ENCODE measurements around the gene PSMD13. TPM values are rescaled to one million over a fixed set of nuclear protein-coding genes. Genes with fewer than 3 reads are reported as not detected.
A peak's percentile ranks its signal among the peaks of the same experiment; 100 is the strongest.

Gene PSMD13
- total RNA-seq, 1 donor from 2014 or later = 78.5 TPM

GRCh38 chr11:204587-205109, 32.1 kb upstream of the PSMD13 start:
- peak; percentile 8 for DNase-seq (ENCODE audit: low spot score)

GRCh38 chr11:205221-206001, 31.4 kb upstream of the PSMD13 start:
- peak; percentile 9 for DNase-seq (ENCODE audit: low spot score)

GRCh38 chr11:206002-206384, 30.8 kb upstream of the PSMD13 start:
- peak; percentile 8 for DNase-seq (ENCODE audit: low spot score)

GRCh38 chr11:206526-207207, 30.1 kb upstream of the PSMD13 start:
- DNase-seq (ENCODE audit: low spot score) = no peak

GRCh38 chr11:207208-207862, 29.4 kb upstream of the PSMD13 start, which contains the start of the genes BET1L and RIC8A:
Gene BET1L (minus strand): TSS chr11:207399. CDS start chr11:207321, 78 bp downstream.
Gene RIC8A (plus strand): TSS chr11:207708. CDS start chr11:208855, 1,147 bp downstream.
- peak; percentile 96 for DNase-seq (ENCODE audit: low spot score)

GRCh38 chr11:207863-208180, 29.0 kb upstream of the PSMD13 start:
- DNase-seq (ENCODE audit: low spot score) = peak; percentile 40

- DNase-seq (ENCODE audit: low spot score) = peak; percentile 75
Measured at GRCh38 chr11:208181-208916, 28.4 kb upstream of the PSMD13 start.

- no peak for DNase-seq (ENCODE audit: low spot score)
Measured at GRCh38 chr11:208917-209260, 27.9 kb upstream of the PSMD13 start.

- DNase-seq (ENCODE audit: low spot score) = no peak
Measured at GRCh38 chr11:209275-210121, 27.3 kb upstream of the PSMD13 start.

GRCh38 chr11:210122-210802, 26.5 kb upstream of the PSMD13 start:
- DNase-seq (ENCODE audit: low spot score) = no peak

GRCh38 chr11:210803-211180, 26.0 kb upstream of the PSMD13 start:
- DNase-seq (ENCODE audit: low spot score) = no peak

GRCh38 chr11:211295-211694, 25.5 kb upstream of the PSMD13 start:
- DNase-seq (ENCODE audit: low spot score) = no peak

- no peak for DNase-seq (ENCODE audit: low spot score)
Measured at GRCh38 chr11:211741-212140, 25.0 kb upstream of the PSMD13 start.

- no peak for DNase-seq (ENCODE audit: low spot score)
Measured at GRCh38 chr11:212150-213100, 24.4 kb upstream of the PSMD13 start.

GRCh38 chr11:213111-213510, 23.7 kb upstream of the PSMD13 start:
- no peak for DNase-seq (ENCODE audit: low spot score)

- no peak for DNase-seq (ENCODE audit: low spot score)
Measured at GRCh38 chr11:214083-214482, 22.7 kb upstream of the PSMD13 start.

- DNase-seq (ENCODE audit: low spot score) = no peak
Measured at GRCh38 chr11:215581-216037, 21.2 kb upstream of the PSMD13 start.

- DNase-seq (ENCODE audit: low spot score) = no peak
Measured at GRCh38 chr11:216081-216974, 20.4 kb upstream of the PSMD13 start.

Measured in mucosa of gallbladder (tissue), 1 donor.